Measurements from ENCODE around the gene ADORA1. TPM values are rescaled to one million over a fixed set of nuclear protein-coding genes. Genes with fewer than 3 reads are reported as not detected.

ADORA1 gene
- total RNA-seq, 1 experiment from 2014 or later = 1.5 TPM

GRCh38 chr1:203089001-203089650 lies 38.4 kb upstream of the ADORA1 start:
- intact Hi-C loops (cut with micrococcal nuclease; ENCODE audit: unreplicated experiment) = no loop called here
- H3K36me3 Mint-ChIP-seq (ENCODE audit: insufficient read depth, unreplicated experiment) = no peaks in the 10 kb centered on the region
- no peak overlapping the region for H3K27ac Mint-ChIP-seq (ENCODE audit: unreplicated experiment)
- H3K4me3 Mint-ChIP-seq (ENCODE audit: low read depth, unreplicated experiment) = no peak overlapping the region
- H3K4me1 Mint-ChIP-seq (ENCODE audit: low read depth, unreplicated experiment) = no peaks in the 10 kb centered on the region
- no TSS peak for BruUV-seq (replicated peaks)
- no peak for DNase-seq
- peaks cover 95% of the 10 kb centered on the region for H3K27me3 Mint-ChIP-seq (ENCODE audit: unreplicated experiment)
- CTCF ChIA-PET = interaction anchor here (0.5 kb wide), 1 partner anchor 8 kb away, joined by 3 read pairs; no protein-coding TSS in a partner anchor
- no peaks in the 10 kb centered on the region for H3K9me3 Mint-ChIP-seq (ENCODE audit: low read depth, unreplicated experiment)
- no peak for TF ChIP-seq CTCF (IDR thresholded peaks at IDR 0.05; ENCODE audit: unreplicated experiment)

GRCh38 chr1:203089651-203090045 lies 37.9 kb upstream of the ADORA1 start:
- Mint-ChIP-seq H3K4me1 (ENCODE audit: low read depth, unreplicated experiment) (no peaks in the 10 kb centered on the region), H3K36me3 (ENCODE audit: insufficient read depth, unreplicated experiment) (no peaks in the 10 kb centered on the region), H3K27me3 (ENCODE audit: unreplicated experiment) (peaks cover 97% of the 10 kb centered on the region), H3K4me3 (ENCODE audit: low read depth, unreplicated experiment) (no peak overlapping the region), H3K27ac (ENCODE audit: unreplicated experiment) (no peak overlapping the region), H3K9me3 (ENCODE audit: low read depth, unreplicated experiment) (peaks cover 3% of the 10 kb centered on the region)
- CTCF ChIA-PET = interaction anchor here (0.5 kb wide), 1 partner anchor 9 kb away, joined by 3 read pairs; no protein-coding TSS in a partner anchor
- no TSS peak for BruUV-seq (replicated peaks)
- TF ChIP-seq CTCF (IDR thresholded peaks at IDR 0.05; ENCODE audit: unreplicated experiment) = no peak
- intact Hi-C loops (cut with micrococcal nuclease; ENCODE audit: unreplicated experiment) = no loop called here
- no peak for DNase-seq

DNA sequence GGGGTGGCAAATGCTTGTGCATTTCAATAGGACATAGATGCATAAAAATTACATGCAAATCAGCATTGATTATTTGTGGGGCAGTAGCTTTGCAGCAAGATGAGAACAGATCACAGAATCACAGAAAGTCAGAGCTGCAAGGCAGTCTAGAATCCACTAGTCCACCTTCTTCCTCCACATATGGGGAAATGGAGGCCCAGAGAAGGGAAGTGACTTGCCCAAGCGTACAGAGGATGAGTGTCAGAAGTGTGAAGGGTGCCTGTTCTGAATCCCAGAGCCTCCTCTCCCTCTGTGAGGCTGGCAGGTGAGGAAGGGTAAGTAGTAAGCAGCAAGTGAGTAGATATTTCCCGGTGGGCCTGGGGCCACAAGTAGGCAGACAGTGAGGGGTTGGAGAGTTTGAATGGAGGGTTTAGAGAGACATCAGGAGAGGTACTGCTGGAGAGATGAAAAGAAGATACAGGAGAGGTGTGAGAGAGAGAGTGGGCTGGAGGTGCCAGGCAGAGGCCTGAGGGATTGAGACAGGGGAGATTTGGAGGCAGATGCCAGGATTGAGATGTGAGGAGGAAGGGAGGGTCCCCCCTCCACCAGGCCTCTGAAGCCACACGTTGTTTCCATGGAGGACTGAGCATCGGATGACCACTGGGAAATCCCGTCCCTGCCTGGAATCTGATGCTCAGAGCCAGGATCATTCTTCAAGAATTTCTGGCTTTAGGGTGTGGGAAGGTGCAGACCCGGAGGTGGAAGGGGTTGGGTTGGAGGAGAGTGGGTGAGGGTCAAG lies 36.9 kb upstream of the ADORA1 start:
- Mint-ChIP-seq H3K4me1 (ENCODE audit: low read depth, unreplicated experiment) (no peaks in the 10 kb centered on the region), H3K36me3 (ENCODE audit: insufficient read depth, unreplicated experiment) (no peaks in the 10 kb centered on the region), H3K27me3 (ENCODE audit: unreplicated experiment) (peaks cover 100% of the 10 kb centered on the region), H3K4me3 (ENCODE audit: low read depth, unreplicated experiment) (no peak overlapping the region), H3K9me3 (ENCODE audit: low read depth, unreplicated experiment) (peaks cover 11% of the 10 kb centered on the region), H3K27ac (ENCODE audit: unreplicated experiment) (no peak overlapping the region)
- CTCF ChIA-PET = interaction anchor here (0.7 kb wide), 1 partner anchor 14 kb away, joined by 5 read pairs; no protein-coding TSS in a partner anchor
- no peak for DNase-seq
- BruUV-seq (replicated peaks) = no TSS peak
- intact Hi-C loops (cut with micrococcal nuclease; ENCODE audit: unreplicated experiment) = no loop called here
- TF ChIP-seq CTCF (IDR thresholded peaks at IDR 0.05; ENCODE audit: unreplicated experiment) = no peak

- CTCF ChIA-PET = interaction anchor here (0.7 kb wide), 1 partner anchor 14 kb away, joined by 5 read pairs; no protein-coding TSS in a partner anchor
- BruUV-seq (replicated peaks) = no TSS peak
- Mint-ChIP-seq H3K36me3 (ENCODE audit: insufficient read depth, unreplicated experiment) (no peaks in the 10 kb centered on the region), H3K27ac (ENCODE audit: unreplicated experiment) (no peak overlapping the region), H3K9me3 (ENCODE audit: low read depth, unreplicated experiment) (peaks cover 12% of the 10 kb centered on the region), H3K27me3 (ENCODE audit: unreplicated experiment) (peaks cover 100% of the 10 kb centered on the region), H3K4me1 (ENCODE audit: low read depth, unreplicated experiment) (no peaks in the 10 kb centered on the region), H3K4me3 (ENCODE audit: low read depth, unreplicated experiment) (no peak overlapping the region)
- DNase-seq = no peak
- intact Hi-C loops (cut with micrococcal nuclease; ENCODE audit: unreplicated experiment) = no loop called here
- no peak for TF ChIP-seq CTCF (IDR thresholded peaks at IDR 0.05; ENCODE audit: unreplicated experiment)
These were observed 36.4 kb upstream of the ADORA1 start for GRCh38 chr1:203091199-203091477.
